Activated CD4-positive, alpha-beta T cell treated with anti-CD3 and anti-CD28 coated beads, Interleukin-2, amount 10 ng/mL, durations not matched to agents 24 days and 14 days (primary cell): ENCODE measurements around the gene ATL2. TPM values are rescaled to one million over a fixed set of nuclear protein-coding genes. Genes with fewer than 3 reads are reported as not detected.
A peak's percentile ranks its signal among the peaks of the same experiment; 100 is the strongest.
"Not testable (repeated sequence)": the region's sequence is repeated elsewhere in the genome, so short reads cannot be mapped to it uniquely, and the experiment has no call there.

ENCODE experiments used
- DNase-seq: peaks from one replicate; pipeline ENCODE4 v3.0.0; 2022
- H3K27ac Mint-ChIP-seq: one replicate; pipeline ENCODE4 v1.8.0; 2022; ENCODE audit warnings: mild to moderate bottlenecking, mixed read lengths
- H3K27me3 Mint-ChIP-seq: one replicate; pipeline ENCODE4 v1.8.0; 2022; ENCODE audit warnings: mixed read lengths
- H3K36me3 Mint-ChIP-seq: one replicate; pipeline ENCODE4 v1.8.0; 2022; ENCODE audit warnings: low read depth, mild to moderate bottlenecking, mixed read lengths
- H3K4me1 Mint-ChIP-seq: one replicate; pipeline ENCODE4 v1.8.0; 2021; ENCODE audit warnings: mixed read lengths
- H3K4me3 Mint-ChIP-seq: one replicate; pipeline ENCODE4 v1.8.0; 2022; ENCODE audit warnings: mild to moderate bottlenecking, moderate library complexity, mixed read lengths
- H3K9me3 Mint-ChIP-seq: one replicate; pipeline ENCODE4 v1.8.0; 2021; ENCODE audit warnings: mixed read lengths
- intact Hi-C: fragments of 100-400 bp; cut with micrococcal nuclease; formaldehyde crosslinking; loops from one replicate; pipeline ENCODE4 v1.15.1; 2023
- total RNA-seq: library from RNA; stranded (reverse); gene quantifications from 2 replicates; pipeline ENCODE4 v1.2.3, GENCODE V29; 2022

Gene ATL2
- total RNA-seq, result 58.1 and 67.3 TPM in 2 replicates

- DNase-seq, result peak; percentile 98
- peaks cover 58% of the 10 kb centered on the region for H3K4me1 Mint-ChIP-seq
- intact Hi-C loops, result loop anchor here (1.0 to 10.0 kb wide), 4 partner anchors 60 to 982 kb away; no protein-coding TSS in a partner anchor
- peak within 1 kb of the TSS; percentile 95 for H3K27ac Mint-ChIP-seq
- H3K27me3 Mint-ChIP-seq, result no peaks in the 10 kb centered on the region
- peaks cover 18% of the 10 kb centered on the region for H3K36me3 Mint-ChIP-seq
- peak within 1 kb of the TSS; percentile 92 for H3K4me3 Mint-ChIP-seq
- H3K9me3 Mint-ChIP-seq, result no peaks in the 10 kb centered on the region
Measured at GRCh38 chr2:38377050-38377828, at the start of gene ATL2. Gene ATL2 (minus strand): TSS chr2:38377273. CDS start chr2:38377260, 13 bp downstream.

- Mint-ChIP-seq H3K9me3 (peaks cover 10% of the 10 kb centered on the region), H3K27me3 (peaks cover 19% of the 10 kb centered on the region), H3K36me3 (no peaks in the 10 kb centered on the region), H3K4me3 (no peak overlapping the region), H3K27ac (no peak overlapping the region), H3K4me1 (no peaks in the 10 kb centered on the region)
- intact Hi-C loops, result no loop called here
- DNase-seq, result no peak
Measured at GRCh38 chr2:38423763-38424162, 46.7 kb upstream of the ATL2 start.

DNA sequence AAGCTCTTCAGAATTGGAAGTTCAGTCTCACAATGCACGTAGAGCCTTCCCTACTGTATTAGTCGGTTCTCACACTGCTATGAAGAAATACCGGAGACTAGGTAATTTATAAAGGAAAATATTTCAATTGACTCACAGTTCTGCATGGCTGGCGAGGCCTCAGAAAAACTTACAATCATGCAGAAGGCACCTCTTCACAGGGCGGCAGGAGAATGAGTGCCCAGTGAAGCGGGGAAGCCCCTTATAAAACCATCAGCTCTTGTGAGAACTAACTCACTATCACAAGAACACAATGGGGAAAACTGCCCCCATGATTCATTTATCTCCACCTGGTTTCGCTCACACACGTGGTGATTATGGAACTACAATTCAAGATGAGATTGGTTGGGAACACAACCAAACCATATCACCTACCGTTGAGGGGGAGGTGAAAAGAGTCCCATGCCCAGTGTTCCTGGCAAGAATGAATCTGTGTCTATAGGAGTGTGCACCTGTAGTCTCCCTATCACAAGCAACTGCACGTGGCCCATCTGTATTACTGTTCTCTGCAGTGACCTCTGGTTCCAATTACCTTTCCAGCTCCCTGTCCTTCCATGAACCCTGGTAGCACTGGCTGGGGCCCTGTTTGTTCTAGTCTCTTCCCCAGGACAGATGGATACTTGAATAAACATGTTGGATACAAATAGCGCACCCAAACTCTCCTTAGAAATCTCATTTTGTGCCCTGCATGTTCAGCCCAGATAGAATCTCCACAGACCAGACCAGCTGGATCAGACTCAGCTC is 44.4 kb upstream of the ATL2 start:
- Mint-ChIP-seq H3K27me3 (peaks cover 18% of the 10 kb centered on the region), H3K36me3 (no peaks in the 10 kb centered on the region), H3K4me1 (no peaks in the 10 kb centered on the region), H3K27ac (no peak overlapping the region), H3K9me3 (peaks cover 10% of the 10 kb centered on the region), H3K4me3 (no peak overlapping the region)
- intact Hi-C loops, result no loop called here
- DNase-seq, result no peak

DNA sequence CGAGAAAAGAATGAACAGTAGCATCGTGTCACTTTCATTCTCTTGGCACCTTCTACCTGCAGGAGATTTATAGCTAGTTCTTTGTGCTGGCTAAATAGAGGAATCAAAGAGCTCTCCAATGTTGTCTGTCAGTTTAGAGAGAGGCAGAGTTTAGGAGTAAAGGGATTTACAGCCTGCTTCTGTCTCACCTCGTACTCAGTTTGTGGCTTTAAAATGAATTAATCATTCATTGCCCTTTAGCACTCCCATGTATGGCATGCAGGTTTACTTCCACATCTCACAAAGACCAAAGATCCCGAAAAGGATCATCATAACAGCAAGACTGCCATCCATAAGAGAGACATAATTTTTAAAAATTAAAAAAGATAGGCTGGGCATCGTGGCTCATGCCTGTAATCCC is 42.4 kb upstream of the ATL2 start:
- Mint-ChIP-seq H3K27me3 (peaks cover 14% of the 10 kb centered on the region), H3K4me3 (no peak overlapping the region)

DNA sequence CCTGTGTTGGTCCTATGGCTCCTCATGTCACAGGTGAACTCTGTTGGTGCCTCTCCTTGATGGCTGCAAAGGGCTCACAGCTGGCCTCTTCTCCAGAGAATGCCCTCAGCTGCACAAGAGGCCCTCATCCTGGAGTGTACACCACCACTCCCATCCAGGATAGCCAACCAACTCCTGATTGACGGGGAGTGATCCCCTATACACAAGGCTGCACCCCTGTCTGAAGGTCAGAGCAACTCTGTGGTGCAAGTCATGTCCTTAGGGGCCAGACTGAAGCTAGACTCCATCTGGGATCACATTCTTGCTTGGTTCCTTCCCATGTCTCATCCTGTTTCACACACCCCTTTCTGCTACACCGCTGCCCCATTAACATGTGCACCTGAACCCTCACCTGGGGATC is 41.7 kb upstream of the ATL2 start:
- Mint-ChIP-seq H3K27ac (no peak overlapping the region), H3K9me3 (peaks cover 6% of the 10 kb centered on the region), H3K4me3 (no peak overlapping the region), H3K27me3 (peaks cover 7% of the 10 kb centered on the region), H3K36me3 (no peaks in the 10 kb centered on the region), H3K4me1 (no peaks in the 10 kb centered on the region)
- intact Hi-C loops, result no loop called here
- no peak for DNase-seq

More for the DNA sequence above, 42.4 kb upstream of the ATL2 start:
- Mint-ChIP-seq H3K4me1 (no peaks in the 10 kb centered on the region), H3K27ac (no peak overlapping the region), H3K9me3 (peaks cover 8% of the 10 kb centered on the region), H3K36me3 (no peaks in the 10 kb centered on the region)
- DNase-seq, result no peak
- intact Hi-C loops, result no loop called here

DNA sequence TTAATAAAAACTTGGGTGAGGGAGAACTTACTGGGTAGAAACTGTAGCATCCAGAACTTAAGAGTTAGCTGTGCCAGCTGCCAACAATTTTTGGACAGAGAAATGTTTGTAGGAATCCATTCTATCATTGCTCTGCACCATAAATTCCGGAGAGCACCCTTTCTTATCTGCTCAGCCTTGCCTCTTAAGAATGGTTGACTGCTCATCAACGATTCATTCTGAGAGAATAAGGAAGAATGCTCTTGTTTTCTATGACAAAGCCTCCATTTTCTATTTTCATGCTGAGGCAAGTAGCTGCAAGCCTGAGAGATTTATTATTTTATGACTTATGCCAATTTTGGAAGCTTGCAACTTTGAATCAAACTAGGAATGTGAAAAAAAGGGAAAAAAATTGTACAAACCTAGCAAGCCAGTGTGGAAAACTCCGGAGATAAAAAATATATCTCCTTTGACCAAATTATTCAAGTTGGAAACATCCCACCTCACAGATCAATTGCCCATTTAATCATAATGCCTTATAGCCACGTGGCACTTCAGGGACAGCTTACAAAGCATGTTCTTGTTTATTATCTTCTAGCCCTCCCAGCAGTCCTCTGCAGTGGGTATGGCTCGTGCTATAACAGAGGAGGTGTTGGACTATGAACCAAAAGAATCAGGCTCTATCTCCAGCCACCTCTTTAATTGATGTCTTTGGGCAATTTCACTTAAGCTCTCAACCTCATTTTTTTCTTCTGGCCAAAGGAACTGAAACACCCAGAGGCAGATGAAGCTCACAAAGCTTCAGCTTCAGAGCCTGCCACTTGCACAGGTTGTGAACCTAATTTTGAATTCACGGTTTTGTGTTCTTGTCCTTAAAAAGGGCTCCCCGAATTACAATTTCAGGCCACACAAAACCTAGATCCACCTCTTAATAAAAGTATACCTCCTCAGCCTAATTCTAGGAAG is 40.9 kb upstream of the ATL2 start:
- intact Hi-C loops, result no loop called here
- H3K4me3 Mint-ChIP-seq, result no peak overlapping the region

DNA sequence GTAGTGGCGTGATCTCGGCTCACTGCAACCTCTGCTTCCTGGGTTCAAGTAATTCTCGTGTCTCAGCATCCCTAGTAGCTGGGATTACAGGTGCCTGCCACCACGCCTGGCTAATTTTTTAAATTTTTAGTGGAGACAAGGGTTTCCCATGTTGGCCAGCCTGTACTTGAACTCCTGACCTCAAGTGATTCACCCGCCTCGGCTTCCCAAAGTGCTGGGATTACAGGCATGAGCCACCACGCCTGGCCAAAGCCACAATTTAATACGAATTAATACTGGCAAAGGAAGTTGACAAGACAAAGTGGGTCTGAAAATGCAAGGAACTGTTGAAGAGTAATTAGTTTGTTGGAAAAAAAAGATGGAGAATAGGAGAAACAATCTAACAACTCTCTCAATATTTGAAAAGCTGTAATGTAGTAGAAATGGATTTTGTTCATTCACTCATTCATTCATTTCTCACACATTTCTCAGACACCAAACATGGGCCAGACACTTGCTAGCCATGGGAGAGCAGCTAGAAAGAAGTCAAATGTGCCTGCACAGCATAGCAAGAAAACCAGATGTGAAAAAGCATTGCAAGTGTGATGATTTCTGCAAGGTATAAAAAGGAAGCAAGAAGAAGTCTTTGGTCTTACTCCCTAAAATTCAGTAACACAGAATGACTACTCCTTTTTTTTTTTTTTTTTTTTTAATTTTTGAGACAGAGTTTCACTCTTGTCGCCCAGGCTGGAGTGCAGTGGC is 39.4 kb upstream of the ATL2 start:
- Mint-ChIP-seq H3K27ac (no peak overlapping the region), H3K9me3 (peaks cover 18% of the 10 kb centered on the region), H3K4me3 (no peak overlapping the region), H3K36me3 (no peaks in the 10 kb centered on the region), H3K27me3 (peaks cover 4% of the 10 kb centered on the region), H3K4me1 (no peaks in the 10 kb centered on the region)
- intact Hi-C loops, result no loop called here
- no peak for DNase-seq

More for the DNA sequence above, 40.9 kb upstream of the ATL2 start:
- H3K9me3 Mint-ChIP-seq, result peaks cover 11% of the 10 kb centered on the region
- H3K27ac Mint-ChIP-seq, result no peak overlapping the region
- H3K27me3 Mint-ChIP-seq, result peaks cover 5% of the 10 kb centered on the region
- no peaks in the 10 kb centered on the region for H3K36me3 Mint-ChIP-seq
- DNase-seq, result no peak
- H3K4me1 Mint-ChIP-seq, result no peaks in the 10 kb centered on the region

DNA sequence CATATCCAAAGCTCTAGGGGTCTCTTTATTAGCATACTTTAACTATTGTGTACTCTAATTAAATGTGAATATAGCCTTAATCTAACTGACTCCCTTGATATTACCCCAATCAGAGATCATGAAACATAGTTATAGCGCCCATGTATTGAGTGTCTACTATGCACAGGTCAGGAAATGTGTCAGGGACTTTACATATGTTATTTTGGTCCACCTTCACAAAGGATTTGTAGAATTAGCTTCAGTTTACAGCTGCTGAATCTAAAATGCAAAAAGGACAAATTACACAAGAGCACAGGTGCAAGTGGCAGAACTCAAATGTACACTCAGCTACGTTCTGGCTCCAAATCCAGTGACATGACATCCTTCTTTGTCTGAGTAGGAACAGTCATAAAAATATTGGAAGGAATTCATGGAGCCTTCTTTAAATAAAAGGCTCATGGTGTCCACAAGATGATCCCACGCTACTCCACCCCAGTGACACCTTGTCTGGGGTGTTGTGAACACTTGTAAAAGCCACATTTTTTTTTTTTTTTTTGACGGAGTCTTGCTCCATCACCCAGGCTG is 38.7 kb upstream of the ATL2 start:
- Mint-ChIP-seq H3K27ac (no peak overlapping the region), H3K36me3 (no peaks in the 10 kb centered on the region), H3K9me3 (peaks cover 18% of the 10 kb centered on the region), H3K4me1 (no peaks in the 10 kb centered on the region), H3K27me3 (peaks cover 4% of the 10 kb centered on the region), H3K4me3 (no peak overlapping the region)
- intact Hi-C loops, result no loop called here
- no peak for DNase-seq

GRCh38 chr2:38415023-38415422 is 38.0 kb upstream of the ATL2 start:
- DNase-seq, result no peak
- Mint-ChIP-seq H3K36me3 (no peaks in the 10 kb centered on the region), H3K9me3 (peaks cover 18% of the 10 kb centered on the region), H3K27ac (no peak overlapping the region), H3K27me3 (peaks cover 4% of the 10 kb centered on the region), H3K4me1 (no peaks in the 10 kb centered on the region), H3K4me3 (no peak overlapping the region)
- intact Hi-C loops, result no loop called here

GRCh38 chr2:38412235-38412871 is 35.3 kb upstream of the ATL2 start:
- intact Hi-C loops, H3K4me1 Mint-ChIP-seq, H3K27ac Mint-ChIP-seq, H3K36me3 Mint-ChIP-seq, H3K4me3 Mint-ChIP-seq, DNase-seq, H3K27me3 Mint-ChIP-seq: not testable (repeated sequence)
- H3K9me3 Mint-ChIP-seq, result peaks cover 18% of the 10 kb centered on the region

DNA sequence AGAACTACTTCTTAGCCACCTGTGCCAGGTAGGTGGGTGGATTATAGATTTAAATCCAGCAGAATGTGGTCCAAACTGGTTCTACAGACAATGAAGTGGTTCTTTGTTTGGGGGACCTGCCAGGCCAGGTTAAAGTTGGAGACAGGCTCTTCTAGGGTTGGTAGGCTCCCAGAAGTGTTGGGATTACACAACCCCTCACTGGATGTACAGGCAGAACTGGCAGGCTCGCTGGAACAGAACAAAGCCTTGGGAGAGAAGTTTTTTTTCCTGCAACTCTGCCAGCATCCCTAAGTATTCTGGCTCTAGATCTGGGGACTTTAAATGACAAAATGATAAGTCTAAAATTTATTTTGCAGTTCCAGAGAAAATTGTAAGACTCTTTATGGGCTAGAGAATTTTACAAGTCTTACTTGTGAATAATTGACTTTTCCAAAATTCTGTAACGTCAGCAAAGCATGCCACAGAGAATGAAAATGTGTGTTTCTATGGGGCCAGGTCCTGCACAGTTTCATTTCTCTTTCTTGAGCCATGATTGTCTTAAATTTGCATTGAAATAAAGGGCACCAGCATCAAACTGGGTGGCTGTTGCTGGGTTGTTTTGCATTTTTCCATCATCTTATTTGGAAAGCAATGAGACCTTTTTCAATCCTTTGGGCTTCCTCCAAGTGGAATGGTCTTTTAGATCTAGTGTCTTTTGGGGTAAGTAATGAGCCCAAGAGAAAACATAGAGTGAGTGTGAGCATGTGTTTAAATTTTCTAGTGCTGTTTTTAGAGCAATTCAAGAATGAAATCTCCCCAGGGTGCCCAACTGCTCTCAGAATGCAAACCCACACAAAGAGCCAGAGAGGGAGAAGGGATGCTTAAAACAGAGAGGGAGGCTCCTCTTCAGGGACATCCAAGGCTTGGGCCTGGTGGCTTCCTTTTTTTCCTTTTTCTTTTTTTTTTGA is 32.4 kb upstream of the ATL2 start:
- H3K9me3 Mint-ChIP-seq, result peaks cover 19% of the 10 kb centered on the region
- H3K4me3 Mint-ChIP-seq, result no peak overlapping the region
- intact Hi-C loops, result no loop called here
- H3K27ac Mint-ChIP-seq, result no peak overlapping the region
- no peaks in the 10 kb centered on the region for H3K36me3 Mint-ChIP-seq
- peaks cover 5% of the 10 kb centered on the region for H3K27me3 Mint-ChIP-seq
- no peak for DNase-seq
- no peaks in the 10 kb centered on the region for H3K4me1 Mint-ChIP-seq
